Naive thymus-derived CD8-positive, alpha-beta T cell (primary cell): Measurements from ENCODE around the gene REV1. TPM values are rescaled to one million over a fixed set of nuclear protein-coding genes. Genes with fewer than 3 reads are reported as not detected.

Source experiments
- ATAC-seq, 2 donors: fragments of 150-1000 bp; cut with Tn5 transposase in 1 of 2; sonication (Bioruptor Pico), chemical (Tn5 transposase) in 1 of 2; 1 replicate in 1 of 2; 2 replicates in 1 of 2; pipeline ENCODE4 v1.10.0; 2021; ENCODE audit warnings: mild to moderate bottlenecking in 2 of 2, moderate library complexity in 2 of 2
- POLR2A ChIA-PET: fragments of 350-600 bp; sonication (Branson Sonifier 250); formaldehyde crosslinking; loops from one replicate; lab custom pipeline; 2021; ENCODE audit warnings: antibody characterized with exemption; lab: Charles Lee
- DNase-seq, 10 donors: peaks; one replicate each; pipeline versions ENCODE4 v3.0.0 to v3.0.0-alpha.2; 2020 to 2022
- H3K27ac Mint-ChIP-seq, 10 donors: one replicate each; pipeline ENCODE4 v1.8.0; 2020 to 2022; ENCODE audit warnings: mild to moderate bottlenecking in 10 of 10, mixed read lengths in 10 of 10, moderate library complexity in 4 of 10, inconsistent platforms in 1 of 10
- H3K27me3 Mint-ChIP-seq, 5 donors: one replicate each; pipeline ENCODE4 v1.8.0; 2021 to 2022; ENCODE audit warnings: mixed read lengths in 5 of 5
- H3K36me3 Mint-ChIP-seq, 3 donors: one replicate each; pipeline ENCODE4 v1.8.0; 2020 to 2022; ENCODE audit warnings: mixed read lengths in 3 of 3, mild to moderate bottlenecking in 2 of 3, inconsistent platforms in 1 of 3
- H3K4me1 Mint-ChIP-seq, 4 donors: one replicate each; pipeline ENCODE4 v1.8.0; 2021 to 2022; ENCODE audit warnings: mixed read lengths in 4 of 4
- H3K4me3 Mint-ChIP-seq, 10 donors: one replicate each; pipeline ENCODE4 v1.8.0; 2020 to 2022; ENCODE audit warnings: mild to moderate bottlenecking in 10 of 10, mixed read lengths in 10 of 10, moderate library complexity in 6 of 10, inconsistent platforms in 1 of 10
- H3K9me3 Mint-ChIP-seq, 9 donors: one replicate each; pipeline ENCODE4 v1.8.0; 2020 to 2022; ENCODE audit warnings: mixed read lengths in 9 of 9, mild to moderate bottlenecking in 3 of 9, inconsistent platforms in 1 of 9, moderate library complexity in 1 of 9
- polyA plus RNA-seq, 3 donors: library from polyadenylated mRNA; unstranded; fragments of 300-500 nt; fragmentation: Illumina TruSeq; gene quantifications; one replicate each; pipeline ENCODE4 v1.2.3, GENCODE V29; 2021
- total RNA-seq, 8 experiments: library from RNA in 2 of 8; stranded (reverse) in 2 of 8; gene quantifications; one replicate each; pipeline ENCODE4 v1.2.3 and lab custom pipeline; 2021 to 2026

The REV1 gene
- total RNA-seq (10 to 100 TPM; 75.4 to 79.8 TPM), polyA plus RNA-seq (10 to 100 TPM; 13.0 to 28.1 (median 18.0) TPM), total RNA-seq (lab: John Stamatoyannopoulos, UW) (75.4 to 115 (median 88.0) reads per million in 6 experiments)

- Mint-ChIP-seq H3K36me3 (peaks cover 0 to 5% (median 0%) of the 10 kb centered on the region in 3 donors), H3K4me1 (peaks cover 20 to 44% (median 41%) of the 10 kb centered on the region in 4 donors), H3K9me3 (peaks cover 0 to 2% (median 0%) of the 10 kb centered on the region in 9 donors), H3K4me3 (peak within 1 kb of the TSS; percentile 95 to 100 (median 98)), H3K27ac (peak within 1 kb of the TSS; percentile 95 to 100 (median 99)), H3K27me3 (peaks cover 0 to 2% (median 0%) of the 10 kb centered on the region in 5 donors)
- POLR2A ChIA-PET, result interaction anchor here (1.4 to 1.9 kb wide), 4 partner anchors 153 to 310 kb away, joined by 4 to 12 read pairs (median 8); partner anchors contain the start of genes EIF5B, MITD1, MRPL30 and TXNDC9
- ATAC-seq, result peak; percentile 80 to 87
- peak; percentile 92 to 99 (median 95) for DNase-seq
Observed at GRCh38 chr2:99489761-99490622, at the start of gene REV1. REV1 (minus strand) TSS chr2:99490017; CDS start chr2:99464975, 25,042 bp downstream.

GRCh38 chr2:99537910-99538485 lies 48.2 kb upstream of the REV1 start:
- POLR2A ChIA-PET, result no interaction called here
- Mint-ChIP-seq H3K4me3 (no peak overlapping the region), H3K9me3 (peaks cover 0 to 19% (median 10%) of the 10 kb centered on the region in 9 donors), H3K4me1 (no peaks in the 10 kb centered on the region), H3K36me3 (peaks cover 0 to 12% (median 1%) of the 10 kb centered on the region in 3 donors), H3K27me3 (peaks cover 9 to 20% (median 10%) of the 10 kb centered on the region in 5 donors), H3K27ac (peak overlapping the region in 1 of 10 donors; percentile 60)
- no peak for DNase-seq
- ATAC-seq, result no peak

- Mint-ChIP-seq H3K4me3 (no peak overlapping the region), H3K27ac (no peak overlapping the region), H3K27me3 (peaks cover 1 to 16% (median 8%) of the 10 kb centered on the region in 5 donors), H3K4me1 (no peaks in the 10 kb centered on the region), H3K36me3 (no peaks in the 10 kb centered on the region), H3K9me3 (no peaks in the 10 kb centered on the region)
- ATAC-seq (no peak), DNase-seq (no peak)
- POLR2A ChIA-PET, result no interaction called here
Observed at GRCh38 chr2:99524056-99524455, 34.2 kb upstream of the REV1 start.

- H3K4me1 Mint-ChIP-seq, result no peaks in the 10 kb centered on the region
- H3K36me3 Mint-ChIP-seq, result no peaks in the 10 kb centered on the region
- ATAC-seq, result no peak
- POLR2A ChIA-PET, result no interaction called here
- H3K27me3 Mint-ChIP-seq, result peaks cover 3 to 27% (median 9%) of the 10 kb centered on the region in 5 donors
- H3K9me3 Mint-ChIP-seq, result no peaks in the 10 kb centered on the region
- DNase-seq, result no peak
- no peak overlapping the region for H3K27ac Mint-ChIP-seq
- no peak overlapping the region for H3K4me3 Mint-ChIP-seq
Observed at GRCh38 chr2:99522157-99522556, 32.3 kb upstream of the REV1 start.

GRCh38 chr2:99520813-99521212 lies 31.0 kb upstream of the REV1 start:
- POLR2A ChIA-PET, result no interaction called here

GRCh38 chr2:99520195-99520594 lies 30.4 kb upstream of the REV1 start:
- Mint-ChIP-seq H3K9me3 (no peaks in the 10 kb centered on the region), H3K36me3 (no peaks in the 10 kb centered on the region), H3K4me3 (no peak overlapping the region), H3K27ac (no peak overlapping the region), H3K27me3 (peaks cover 3 to 27% (median 11%) of the 10 kb centered on the region in 5 donors), H3K4me1 (no peaks in the 10 kb centered on the region)
- no peak for DNase-seq
- POLR2A ChIA-PET, result no interaction called here
- ATAC-seq, result no peak

More at GRCh38 chr2:99520813-99521212, 31.0 kb upstream of the REV1 start:
- no peak for DNase-seq
- no peaks in the 10 kb centered on the region for H3K36me3 Mint-ChIP-seq
- ATAC-seq, result no peak
- H3K4me1 Mint-ChIP-seq, result no peaks in the 10 kb centered on the region
- H3K27me3 Mint-ChIP-seq, result peaks cover 3 to 27% (median 11%) of the 10 kb centered on the region in 5 donors
- no peak overlapping the region for H3K4me3 Mint-ChIP-seq
- H3K27ac Mint-ChIP-seq, result no peak overlapping the region
- H3K9me3 Mint-ChIP-seq, result no peaks in the 10 kb centered on the region

- H3K36me3 Mint-ChIP-seq, result no peaks in the 10 kb centered on the region
- no peak overlapping the region for H3K27ac Mint-ChIP-seq
Observed at GRCh38 chr2:99514357-99514756, 24.5 kb upstream of the REV1 start.

GRCh38 chr2:99512181-99512591 lies 22.4 kb upstream of the REV1 start:
- POLR2A ChIA-PET, result no interaction called here
- no peaks in the 10 kb centered on the region for H3K4me1 Mint-ChIP-seq
- ATAC-seq (no peak), DNase-seq (no peak)
- no peak overlapping the region for H3K4me3 Mint-ChIP-seq
- no peaks in the 10 kb centered on the region for H3K9me3 Mint-ChIP-seq
- no peaks in the 10 kb centered on the region for H3K36me3 Mint-ChIP-seq
- H3K27me3 Mint-ChIP-seq, result peaks cover 0 to 6% (median 1%) of the 10 kb centered on the region in 5 donors
- H3K27ac Mint-ChIP-seq, result no peak overlapping the region

More at GRCh38 chr2:99514357-99514756, 24.5 kb upstream of the REV1 start:
- peaks cover 1 to 17% (median 10%) of the 10 kb centered on the region in 5 donors for H3K27me3 Mint-ChIP-seq
- H3K4me1 Mint-ChIP-seq, result no peaks in the 10 kb centered on the region
- ATAC-seq (no peak), DNase-seq (no peak)
- no peaks in the 10 kb centered on the region for H3K9me3 Mint-ChIP-seq
- no peak overlapping the region for H3K4me3 Mint-ChIP-seq
- POLR2A ChIA-PET, result no interaction called here

- DNase-seq (no peak), ATAC-seq (no peak)
- Mint-ChIP-seq H3K4me3 (no peak overlapping the region), H3K9me3 (no peaks in the 10 kb centered on the region), H3K27me3 (peaks cover 0 to 2% (median 1%) of the 10 kb centered on the region in 5 donors), H3K4me1 (peaks cover 0 to 5% (median 0%) of the 10 kb centered on the region in 4 donors), H3K27ac (no peak overlapping the region), H3K36me3 (no peaks in the 10 kb centered on the region)
- POLR2A ChIA-PET, result no interaction called here
Observed at GRCh38 chr2:99509387-99509786, 19.6 kb upstream of the REV1 start.

GRCh38 chr2:99507937-99508818 lies 18.4 kb upstream of the REV1 start:
- H3K27me3 Mint-ChIP-seq, result peaks cover 0 to 2% (median 1%) of the 10 kb centered on the region in 5 donors
- no peaks in the 10 kb centered on the region for H3K36me3 Mint-ChIP-seq

GRCh38 chr2:99504844-99505584 lies 15.2 kb upstream of the REV1 start:
- DNase-seq (no peak), ATAC-seq (no peak)
- Mint-ChIP-seq H3K27me3 (peaks cover 0 to 11% (median 4%) of the 10 kb centered on the region in 5 donors), H3K4me1 (peaks cover 0 to 5% (median 0%) of the 10 kb centered on the region in 4 donors), H3K36me3 (no peaks in the 10 kb centered on the region), H3K27ac (peak overlapping the region in 1 of 10 donors; percentile 9), H3K9me3 (no peaks in the 10 kb centered on the region), H3K4me3 (no peak overlapping the region)
- POLR2A ChIA-PET, result no interaction called here

More at GRCh38 chr2:99507937-99508818, 18.4 kb upstream of the REV1 start:
- H3K4me1 Mint-ChIP-seq, result peaks cover 0 to 5% (median 0%) of the 10 kb centered on the region in 4 donors
- POLR2A ChIA-PET, result no interaction called here
- no peak overlapping the region for H3K4me3 Mint-ChIP-seq
- DNase-seq (no peak), ATAC-seq (no peak)
- H3K27ac Mint-ChIP-seq, result no peak overlapping the region
- no peaks in the 10 kb centered on the region for H3K9me3 Mint-ChIP-seq
